BJ (cell line): ENCODE results near the gene DHRS4L2. TPM values are rescaled to one million over a fixed set of nuclear protein-coding genes. Genes with fewer than 3 reads are reported as not detected.
A peak's percentile ranks its signal among the peaks of the same experiment; 100 is the strongest.
"Not testable (repeated sequence)": the region's sequence is repeated elsewhere in the genome, so short reads cannot be mapped to it uniquely, and the experiment has no call there.

Experiments
- CTCF ChIA-PET: fragments of 350-600 bp; formaldehyde crosslinking; extraction: SDS; loops from one replicate; lab custom pipeline; 2021; ENCODE audit warnings: antibody characterized with exemption, inconsistent platforms; lab: Yijun Ruan, JAX
- POLR2A ChIA-PET: fragments of 300-600 bp; sonication (Branson Sonifier 250); formaldehyde crosslinking; extraction: SDS; loops from one replicate; lab custom pipeline; 2021; ENCODE audit warnings: antibody characterized with exemption; lab: Charles Lee
- DNase-seq: peaks from one replicate; pipeline ENCODE4 v3.0.0-alpha.2; 2011; ENCODE audit warnings: low read depth
- H3K27me3 ChIP-seq: 2 replicates; pipeline ENCODE4 v1.6.0; 2011; ENCODE audit warnings: low read length; ENCODE audit not compliant: control insufficient read depth, insufficient read depth
- H3K36me3 ChIP-seq: 2 replicates; pipeline ENCODE4 v1.5.1; 2011; ENCODE audit warnings: low read length; ENCODE audit not compliant: control insufficient read depth, insufficient read depth
- H3K4me3 ChIP-seq: 2 replicates; pipeline ENCODE4 v1.5.1; 2011; ENCODE audit warnings: low read depth, mild to moderate bottlenecking, control low read depth, low read length
- CTCF ChIP-seq: IDR thresholded peaks from 2 replicates; pipeline ENCODE4 v1.5.1; 2011; ENCODE audit warnings: low read depth, mild to moderate bottlenecking, control low read depth, inconsistent platforms, low read length, moderate library complexity; ENCODE audit not compliant: insufficient read depth
- polyA plus RNA-seq: library from polyadenylated mRNA; depleted of rRNA; stranded (reverse); fragments of >200 nt; gene quantifications from 2 replicates; pipeline ENCODE4 v1.2.3, GENCODE V29; 2011

Gene DHRS4L2
- polyA plus RNA-seq, 1 experiment, result 15.0 TPM

GRCh38 chr14:24029687-24030086 lies 41.0 kb downstream of the DHRS4L2 start:
- H3K27me3 ChIP-seq, H3K4me3 ChIP-seq, POLR2A ChIA-PET, H3K36me3 ChIP-seq, CTCF ChIA-PET, DNase-seq: not testable (repeated sequence)

GRCh38 chr14:24031331-24031730 lies 42.6 kb downstream of the DHRS4L2 start:
- DNase-seq, H3K36me3 ChIP-seq, CTCF ChIA-PET, POLR2A ChIA-PET, H3K27me3 ChIP-seq, H3K4me3 ChIP-seq: not testable (repeated sequence)

GRCh38 chr14:24032727-24033418 lies 44.1 kb downstream of the DHRS4L2 start:
- ChIA-PET POLR2A (no interaction called here), CTCF (no interaction called here)
- H3K27me3 ChIP-seq, result no peaks in the 10 kb centered on the region
- peak; percentile 19 for DNase-seq
- H3K4me3 ChIP-seq, result no peak overlapping the region
- TF ChIP-seq CTCF, result no peak
- no peaks in the 10 kb centered on the region for H3K36me3 ChIP-seq

- not testable (repeated sequence) for DNase-seq, H3K27me3 ChIP-seq, H3K36me3 ChIP-seq
- POLR2A ChIA-PET, result interaction anchor here (0.6 kb wide), 1 partner anchor 185 kb away, joined by 3 read pairs; no protein-coding TSS in a partner anchor
- H3K4me3 ChIP-seq, result peak overlapping the region; percentile 54
- CTCF ChIA-PET, result interaction anchor here (0.7 to 1.3 kb wide), 10 partner anchors 16 to 72 kb away, joined by 3 to 10 read pairs (median 3); partner anchors contain the start of gene CARMIL3
Observed at GRCh38 chr14:24035769-24036168, 47.0 kb downstream of the DHRS4L2 start.

- H3K27me3 ChIP-seq, result 0 out of 2 replicates have a peak, but pooled peaks cover 2% of the 10 kb centered on the region
- ChIA-PET CTCF (interaction anchor here (0.7 to 1.3 kb wide), 10 partner anchors 16 to 71 kb away, joined by 3 to 10 read pairs (median 3); partner anchors contain the start of gene CARMIL3), POLR2A (no interaction called here)
- no peak for DNase-seq
- H3K4me3 ChIP-seq, result peak overlapping the region; percentile 54
- no peaks in the 10 kb centered on the region for H3K36me3 ChIP-seq
- peak; percentile 93 for TF ChIP-seq CTCF
Observed at GRCh38 chr14:24036169-24036962, 47.6 kb downstream of the DHRS4L2 start.

- POLR2A ChIA-PET, result not testable (repeated sequence)
- peak overlapping the region; percentile 54; the same call in 1 of the 2 replicates for H3K4me3 ChIP-seq
Observed at GRCh38 chr14:24036963-24037657, 48.4 kb downstream of the DHRS4L2 start.

More at GRCh38 chr14:24036963-24037657, 48.4 kb downstream of the DHRS4L2 start:
- CTCF ChIA-PET, result interaction anchor here (0.7 to 1.2 kb wide), 4 partner anchors 21 to 52 kb away, joined by 3 to 4 read pairs (median 3); no protein-coding TSS in a partner anchor
- DNase-seq, H3K36me3 ChIP-seq, H3K27me3 ChIP-seq: not testable (repeated sequence)
